SK-N-SH (cell line): ENCODE measurements around the gene PRKN.

Source experiments
- CHD2 ChIP-seq: fragments of 150-350 bp; IDR thresholded peaks from 2 replicates; pipeline ENCODE4 v1.6.1; 2018; ENCODE audit warnings: low read length; ENCODE audit not compliant: partially characterized antibody
- CTCF ChIP-seq: fragments of 200-600 bp; sonication (generic); IDR thresholded peaks from 2 replicates; pipeline ENCODE4 v1.6.1; 2017; ENCODE audit warnings: antibody characterized with exemption, mild to moderate bottlenecking, moderate library complexity
- ELF1 ChIP-seq: IDR thresholded peaks from 2 replicates; pipeline ENCODE4 v1.4.0; 2012
- EP300 ChIP-seq, 2 experiments: IDR thresholded peaks; 2 replicates each; pipeline versions ENCODE4 v1.4.0 to v1.6.1; 2012; ENCODE audit warnings: borderline replicate concordance in 1 of 2, low read depth in 1 of 2, low read length in 1 of 2
- FOXJ3 ChIP-seq: sonication (generic); formaldehyde crosslinking; IDR thresholded peaks from 2 replicates; pipeline ENCODE4 v1.5.1; 2020; ENCODE audit warnings: mild to moderate bottlenecking, missing genetic modification reagents
- IRF3 ChIP-seq: fragments of 150-350 bp; IDR thresholded peaks from 2 replicates; pipeline ENCODE4 v1.6.1; 2016; ENCODE audit warnings: mild to moderate bottlenecking, low read depth, low read length
- POLR2AphosphoS5 ChIP-seq: IDR thresholded peaks from 2 replicates; pipeline ENCODE4 v1.6.1; 2012; ENCODE audit warnings: low read depth, low read length
- RAD21 ChIP-seq: IDR thresholded peaks from 2 replicates; pipeline ENCODE4 v1.6.1; 2012; ENCODE audit warnings: mild to moderate bottlenecking, low read length
- SMC3 ChIP-seq: IDR thresholded peaks from 2 replicates; pipeline ENCODE4 v1.6.1; 2012; ENCODE audit warnings: low read depth, low read length, improper control_type of control experiment
- TAF1 ChIP-seq: IDR thresholded peaks from 2 replicates; pipeline ENCODE4 v1.6.1; 2012; ENCODE audit warnings: low read depth, mild to moderate bottlenecking, low read length, moderate library complexity, borderline replicate concordance
- USF1 ChIP-seq: IDR thresholded peaks from 2 replicates; pipeline ENCODE4 v1.4.0; 2012; ENCODE audit warnings: low read depth, borderline replicate concordance
- USF2 ChIP-seq: fragments of 150-350 bp; IDR thresholded peaks from 2 replicates; pipeline ENCODE4 v1.6.1; 2017; ENCODE audit warnings: antibody characterized with exemption, low read length, low read depth, borderline replicate concordance
- ZBTB33 ChIP-seq: IDR thresholded peaks from 2 replicates; pipeline ENCODE4 v1.4.0; 2012; ENCODE audit warnings: low read depth, borderline replicate concordance

- TF ChIP-seq ELF1, result no peak
- no peak for TF ChIP-seq EP300 (IDR thresholded peaks at IDR 0.05; ENCODE audit: borderline replicate concordance in 1 of 2, low read depth in 1 of 2, low read length in 1 of 2)
- TF ChIP-seq FOXJ3 (CRISPR knock-in tag), result no peak
- no peak for TF ChIP-seq ZBTB33
- TF ChIP-seq CTCF, result no peak
- no peak for TF ChIP-seq USF2
- no peak for TF ChIP-seq POLR2AphosphoS5
- TF ChIP-seq TAF1, result no peak
- TF ChIP-seq RAD21, result no peak
- no peak for TF ChIP-seq USF1
- TF ChIP-seq CHD2, result no peak
- no peak for TF ChIP-seq SMC3
- TF ChIP-seq IRF3, result no peak
Measured at GRCh38 chr6:161313940-161314509, 1413.5 kb downstream of the PRKN start.
